RWPE2 (cell line): ENCODE measurements around the gene NUDT22.

Source experiments
- ATAC-seq: fragments of 200-7000 bp; cut with Tn5 transposase; 3 replicates; pipeline ENCODE4 v1.9.1; 2021; ENCODE audit warnings: low read depth
- DNase-seq: peaks from one replicate; pipeline ENCODE4 v3.0.0-alpha.2; 2020; ENCODE audit warnings: low spot score
- H3K27ac ChIP-seq: fragments of 450-650 bp; 2 replicates; pipeline ENCODE4 v1.5.1; 2017; ENCODE audit warnings: mild to moderate bottlenecking; ENCODE audit not compliant: poor library complexity, severe bottlenecking
- H3K27me3 ChIP-seq: fragments of 250-450 bp; sonication (Bioruptor Pico); 2 replicates; pipeline ENCODE4 v1.5.1; 2021; ENCODE audit warnings: mild to moderate bottlenecking, moderate library complexity; ENCODE audit not compliant: insufficient read depth, poor library complexity, severe bottlenecking
- H3K36me3 ChIP-seq: fragments of 250-450 bp; sonication (Bioruptor Pico); 2 replicates; pipeline ENCODE4 v1.5.1; 2020; ENCODE audit warnings: low read depth, mild to moderate bottlenecking, moderate library complexity
- H3K4me1 ChIP-seq: fragments of 250-450 bp; sonication (Bioruptor Pico); 2 replicates; pipeline ENCODE4 v1.5.1; 2021; ENCODE audit warnings: mild to moderate bottlenecking, moderate library complexity; ENCODE audit not compliant: insufficient read depth, poor library complexity, severe bottlenecking
- H3K4me3 ChIP-seq: fragments of 250-450 bp; sonication (Bioruptor Pico); 2 replicates; pipeline ENCODE4 v1.5.1; 2021; ENCODE audit warnings: mild to moderate bottlenecking, moderate library complexity; ENCODE audit not compliant: severe bottlenecking
- H3K9me3 ChIP-seq: fragments of 250-450 bp; sonication (Bioruptor Pico); 2 replicates; pipeline ENCODE4 v1.5.1; 2021; ENCODE audit warnings: mild to moderate bottlenecking, moderate library complexity; ENCODE audit not compliant: severe bottlenecking
- CTCF ChIP-seq: fragments of 450-650 bp; IDR thresholded peaks from one replicate; pipeline ENCODE4 v1.5.1; 2017; ENCODE audit warnings: mild to moderate bottlenecking, moderate library complexity; ENCODE audit not compliant: poor library complexity, severe bottlenecking

Gene NUDT22

GRCh38 chr11:64255135-64256128, 29.4 kb downstream of the NUDT22 start:
- Histone ChIP-seq H3K27me3 (no peaks in the 10 kb centered on the region), H3K4me1 (peaks cover 8% of the 10 kb centered on the region), H3K36me3 (peaks cover 69% of the 10 kb centered on the region), H3K4me3 (no peak overlapping the region), H3K27ac (no peak overlapping the region), H3K9me3 (no peaks in the 10 kb centered on the region)
- DNase-seq (no peak), ATAC-seq (no peak)
- TF ChIP-seq CTCF, result no peak

- no peaks in the 10 kb centered on the region for H3K9me3 ChIP-seq
- no peak for TF ChIP-seq CTCF
- no peaks in the 10 kb centered on the region for H3K27me3 ChIP-seq
- H3K27ac ChIP-seq, result no peak overlapping the region
- H3K4me1 ChIP-seq, result peaks cover 8% of the 10 kb centered on the region
- no peak for ATAC-seq
- no peak overlapping the region for H3K4me3 ChIP-seq
- H3K36me3 ChIP-seq, result peaks cover 69% of the 10 kb centered on the region
- no peak for DNase-seq
Measured at GRCh38 chr11:64256300-64256699, 30.2 kb downstream of the NUDT22 start.

GRCh38 chr11:64258356-64258755, 32.3 kb downstream of the NUDT22 start:
- peaks cover 79% of the 10 kb centered on the region for H3K36me3 ChIP-seq

GRCh38 chr11:64258946-64259532, 33.0 kb downstream of the NUDT22 start:
- no peak for TF ChIP-seq CTCF
- peaks cover 86% of the 10 kb centered on the region for H3K36me3 ChIP-seq

More at GRCh38 chr11:64258356-64258755, 32.3 kb downstream of the NUDT22 start:
- TF ChIP-seq CTCF, result no peak
- ATAC-seq, result no peak
- no peak overlapping the region for H3K27ac ChIP-seq
- H3K4me3 ChIP-seq, result no peak overlapping the region
- no peaks in the 10 kb centered on the region for H3K9me3 ChIP-seq
- DNase-seq, result no peak
- H3K27me3 ChIP-seq, result no peaks in the 10 kb centered on the region
- H3K4me1 ChIP-seq, result peaks cover 8% of the 10 kb centered on the region

More at GRCh38 chr11:64258946-64259532, 33.0 kb downstream of the NUDT22 start:
- ATAC-seq, result no peak
- H3K9me3 ChIP-seq, result no peaks in the 10 kb centered on the region
- no peak overlapping the region for H3K4me3 ChIP-seq
- no peaks in the 10 kb centered on the region for H3K27me3 ChIP-seq
- H3K27ac ChIP-seq, result no peak overlapping the region
- no peak for DNase-seq
- peaks cover 8% of the 10 kb centered on the region for H3K4me1 ChIP-seq
